Neural cell (in vitro differentiated cells): Measurements from ENCODE around the gene TEX54.

ENCODE experiments used
- CTCF ChIP-seq: fragments of 450-650 bp; IDR thresholded peaks from 2 replicates; pipeline ENCODE4 v1.5.1; 2014; ENCODE audit warnings: antibody characterized with exemption, mild to moderate bottlenecking, moderate library complexity; ENCODE audit not compliant: poor library complexity, severe bottlenecking
- REST ChIP-seq: IDR thresholded peaks from 2 replicates; pipeline ENCODE4 v1.6.1; 2012; ENCODE audit warnings: borderline replicate concordance
- TAF1 ChIP-seq: IDR thresholded peaks from 2 replicates; pipeline ENCODE4 v1.6.1; 2012; ENCODE audit warnings: low read depth

- TF ChIP-seq REST = no peak
- no peak for TF ChIP-seq CTCF
- no peak for TF ChIP-seq TAF1
Observed at GRCh38 chr11:62801071-62801470, 31.6 kb downstream of the TEX54 start.
